K562 (cell line): ENCODE measurements around the gene INHBC. TPM values are rescaled to one million over a fixed set of nuclear protein-coding genes. Genes with fewer than 3 reads are reported as not detected.

ENCODE experiments used
- ATAC-seq: fragments of 200-7000 bp; cut with Tn5 transposase; 3 replicates; pipeline ENCODE4 v1.9.1; 2020; ENCODE audit warnings: moderate library complexity
- BruUV-seq: library from RNA; stranded (reverse); fragments of 400-500 nt; replicated peaks from 2 replicates; lab custom pipeline; 2021; lab: Mats Ljungman, UMichigan
- CTCF ChIA-PET: fragments of 300-600 bp; formaldehyde crosslinking; extraction: SDS; loops from one replicate; lab custom pipeline; 2021; ENCODE audit warnings: low intra/inter-chr PET ratio; lab: Yijun Ruan, JAX
- POLR2A ChIA-PET: fragments of 300-600, 350-650 bp; sonication (Branson Sonifier 250); formaldehyde crosslinking; extraction: SDS; loops from one replicate; lab custom pipeline; 2021; ENCODE audit warnings: antibody characterized with exemption, inconsistent platforms; lab: Yijun Ruan, JAX
- DNase-seq, 4 experiments: peaks; one replicate each; pipeline versions ENCODE4 v3.0.0 to v3.0.0-alpha.2; 2011 to 2018; ENCODE audit warnings: low spot score in 3 of 4, mixed read lengths in 3 of 4; ENCODE audit errors: extremely low read depth in 1 of 4
- FAIRE-seq: peaks from 2 replicates; lab custom pipeline; 2011; peaks lifted over from hg19 to GRCh38; lab: Jason Lieb, UNC
- H2AFZ ChIP-seq: 2 replicates; pipeline ENCODE4 v1.6.0; 2011; ENCODE audit warnings: low read depth, low read length, control low read depth, inconsistent platforms
- H3K27ac ChIP-seq: fragments of 200-600 bp; 3 replicates; pipeline ENCODE4 v1.8.0; 2011; ENCODE audit warnings: low read depth, mild to moderate bottlenecking, control low read depth, inconsistent platforms, low read length, moderate library complexity, mixed read lengths; ENCODE audit errors: extremely low read depth
- H3K27me3 ChIP-seq, 2 experiments: fragments of 300-600 bp in 1 of 2; 2 replicates in 1 of 2; 3 replicates in 1 of 2; pipeline versions ENCODE4 v1.6.0 to v1.8.0; 2011; ENCODE audit warnings: inconsistent platforms in 2 of 2, low read length in 2 of 2, mild to moderate bottlenecking in 1 of 2, mixed read lengths in 1 of 2, moderate library complexity in 1 of 2; ENCODE audit not compliant: control insufficient read depth in 2 of 2, insufficient read depth in 2 of 2
- H3K36me3 ChIP-seq: fragments of 300-600 bp; 3 replicates; pipeline ENCODE4 v1.8.0; 2011; ENCODE audit warnings: mild to moderate bottlenecking, low read length, inconsistent platforms; ENCODE audit not compliant: control insufficient read depth, insufficient read depth
- H3K4me1 ChIP-seq, 2 experiments: fragments of 200-600 bp in 1 of 2; replicated peaks in 1 of 2; 2 replicates in 1 of 2; 3 replicates in 1 of 2; pipeline versions ENCODE4 v1.5.1 to v1.8.0; 2011; ENCODE audit warnings: inconsistent platforms in 2 of 2, low read length in 2 of 2, mild to moderate bottlenecking in 1 of 2, mixed read lengths in 1 of 2, moderate library complexity in 1 of 2; ENCODE audit not compliant: control insufficient read depth in 2 of 2, insufficient read depth in 2 of 2
- H3K4me2 ChIP-seq: 2 replicates; pipeline ENCODE4 v1.6.1; 2011; ENCODE audit warnings: low read length, control low read depth, inconsistent platforms, mixed read lengths; ENCODE audit not compliant: insufficient read depth
- H3K4me3 ChIP-seq: fragments of 200-600 bp; sonication (generic), shearing (Covaris generic); 2 replicates; pipeline ENCODE4 v1.5.1; 2016; ENCODE audit warnings: control low read depth, inconsistent platforms
- H3K79me2 ChIP-seq: fragments of 200-600 bp; 3 replicates; pipeline ENCODE4 v1.8.0; 2011; ENCODE audit warnings: low read length, inconsistent platforms; ENCODE audit not compliant: control insufficient read depth, insufficient read depth
- H3K9ac ChIP-seq, 2 experiments: 2 replicates each; pipeline versions ENCODE4 v1.6.0 to v1.6.1; 2011; ENCODE audit warnings: low read depth in 2 of 2, low read length in 2 of 2, control low read depth in 1 of 2, inconsistent platforms in 1 of 2, mild to moderate bottlenecking in 1 of 2, mixed read lengths in 1 of 2; ENCODE audit not compliant: insufficient read depth in 1 of 2
- H3K9me1 ChIP-seq: one replicate; pipeline ENCODE4 v1.6.0; 2011; ENCODE audit warnings: inconsistent platforms, mild to moderate bottlenecking, low read length, moderate library complexity; ENCODE audit not compliant: control insufficient read depth, insufficient read depth
- H3K9me3 ChIP-seq: replicated peaks from 2 replicates; pipeline ENCODE4 v1.5.1; 2011; ENCODE audit warnings: low read depth, low read length, inconsistent platforms; ENCODE audit not compliant: control insufficient read depth, insufficient read depth
- H4K20me1 ChIP-seq: replicated peaks from 2 replicates; pipeline ENCODE4 v1.6.1; 2011; ENCODE audit warnings: low read length, inconsistent platforms, mixed read lengths; ENCODE audit not compliant: control insufficient read depth, insufficient read depth
- BDP1 ChIP-seq: IDR thresholded peaks from 3 replicates; pipeline ENCODE4 v1.6.1; 2011; ENCODE audit not compliant: insufficient read length, insufficient read depth
- CHD1 ChIP-seq: fragments of 200-600 bp; sonication (generic); IDR thresholded peaks from one replicate; pipeline ENCODE4 v1.6.1; 2012; ENCODE audit warnings: mild to moderate bottlenecking, moderate library complexity, low read length, inconsistent platforms
- EHMT2 ChIP-seq: fragments of 450-650 bp; IDR thresholded peaks from 2 replicates; pipeline ENCODE4 v1.6.1; 2018; ENCODE audit warnings: antibody characterized with exemption
- EP300 ChIP-seq: IDR thresholded peaks from 2 replicates; pipeline ENCODE4 v1.6.1; 2012; ENCODE audit warnings: low read length, improper control_type of control experiment
- ETV6 ChIP-seq, 3 experiments: fragments of 150-350 bp in 1 of 3; sonication (generic) in 1 of 3; formaldehyde crosslinking in 1 of 3; IDR thresholded peaks; 2 replicates each; pipeline versions ENCODE4 v1.6.1 to v1.8.0; 2014 to 2022; ENCODE audit warnings: borderline replicate concordance in 2 of 3, low read depth in 2 of 3, antibody characterized with exemption in 1 of 3, low read length in 1 of 3, mild to moderate bottlenecking in 1 of 3, missing genetic modification reagents in 1 of 3
- KAT7 ChIP-seq: sonication (generic); formaldehyde crosslinking; IDR thresholded peaks from 2 replicates; pipeline ENCODE4 v1.8.0; 2022; ENCODE audit warnings: missing genetic modification reagents, mild to moderate bottlenecking, borderline replicate concordance
- MCM3 ChIP-seq: fragments of 450-650 bp; IDR thresholded peaks from 2 replicates; pipeline ENCODE4 v1.6.1; 2016
- PML ChIP-seq: IDR thresholded peaks from 2 replicates; pipeline ENCODE4 v1.6.1; 2012; ENCODE audit warnings: low read length, inconsistent platforms
- POLR2B ChIP-seq: fragments of 450-650 bp; IDR thresholded peaks from 2 replicates; pipeline ENCODE4 v1.6.1; 2018; ENCODE audit warnings: low read depth; ENCODE audit not compliant: partially characterized antibody
- POLR3A ChIP-seq: IDR thresholded peaks from 2 replicates; pipeline ENCODE4 v1.6.1; 2011; ENCODE audit warnings: borderline replicate concordance, mild to moderate bottlenecking, moderate library complexity; ENCODE audit not compliant: insufficient read length, insufficient read depth; ENCODE audit errors: extremely low read depth
- TEAD1 ChIP-seq, 2 experiments: fragments of 450-650 bp in 1 of 2; sonication (generic) in 1 of 2; formaldehyde crosslinking; IDR thresholded peaks; 2 replicates each; pipeline versions ENCODE4 v1.4.0 to v1.8.0; 2020 to 2022; ENCODE audit warnings: mild to moderate bottlenecking in 2 of 2, missing genetic modification reagents in 1 of 2
- TOE1 ChIP-seq, 2 experiments: fragments of 450-650 bp in 1 of 2; sonication (generic) in 1 of 2; formaldehyde crosslinking in 1 of 2; IDR thresholded peaks; 2 replicates each; pipeline versions ENCODE4 v1.7.1 to v1.8.0; 2016 to 2022; ENCODE audit warnings: borderline replicate concordance in 2 of 2, mild to moderate bottlenecking in 2 of 2, antibody characterized with exemption in 1 of 2, inconsistent platforms in 1 of 2, low read depth in 1 of 2, missing genetic modification reagents in 1 of 2, moderate library complexity in 1 of 2
- ZNF253 ChIP-seq: fragments of 250-450 bp; sonication (Bioruptor Pico); conservative IDR thresholded peaks from 2 replicates; pipeline ENCODE4 v1.6.1; 2021; ENCODE audit warnings: mild to moderate bottlenecking
- ZNF384 ChIP-seq: IDR thresholded peaks from 2 replicates; pipeline ENCODE4 v1.6.1; 2012; ENCODE audit warnings: low read depth, low read length, improper control_type of control experiment
- ZNF644 ChIP-seq: fragments of 200-800 bp; sonication (Bioruptor generic); IDR thresholded peaks from 2 replicates; pipeline ENCODE4 v1.6.1; 2016; ENCODE audit warnings: low read depth, missing genetic modification characterization, missing compliant biosample characterization
- WGBS: fragments of 100-300 bp; shearing (Covaris generic); methylation state at CpG from one replicate; pipeline ENCODE4 v1.1.6; 2016; ENCODE audit warnings: low coverage, mixed read lengths; ENCODE audit not compliant: insufficient coverage; ENCODE audit errors: missing lambda C conversion rate; 5-methylcytosine and 5-hydroxymethylcytosine counted together
- in situ Hi-C: fragments of 300-500 bp; cut with MboI; formaldehyde crosslinking; loops from 4 replicates; pipeline ENCODE4 v1.15.0; 2018; ENCODE audit warnings: inconsistent platforms, mixed read lengths
- intact Hi-C: fragments of 100-400 bp; cut with micrococcal nuclease; formaldehyde crosslinking; loops from 2 replicates; pipeline ENCODE4 v1.14.2; 2022
- polyA plus RNA-seq, 8 experiments: library from polyadenylated mRNA; depleted of rRNA in 4 of 8; stranded (reverse) in 5 of 8; unstranded in 3 of 8; fragments of >200 nt; fragmentation: Nextera tagmentation in 2 of 8; fragmentation: Illumina TruSeq in 1 of 8; extraction: Ambion mirVana in 2 of 8; extraction: Trizol in 1 of 8; gene quantifications; 2 replicates each; pipeline versions ENCODE4 v1.2.1 to v1.2.3, GENCODE V29; 2011 to 2014; ENCODE audit warnings: inconsistent platforms in 1 of 8, missing spikeins in 1 of 8
- total RNA-seq, 7 experiments: library from RNA; depleted of rRNA in 6 of 7; stranded (reverse); fragments of >200 nt in 6 of 7; fragmentation: Illumina TruSeq in 2 of 7; extraction: Trizol in 2 of 7; gene quantifications; 2 replicates each; pipeline versions ENCODE4 v1.2.1 to v1.2.3, GENCODE V29; 2011 to 2021; ENCODE audit warnings: low replicate concordance in 1 of 7
- TF ChIP-seq, protein P1 (sequence below): fragments of 450-650 bp; IDR thresholded peaks from 2 replicates; pipeline ENCODE4 v1.6.1; 2017; ENCODE audit warnings: antibody characterized with exemption
- TF ChIP-seq, protein P2 (sequence below): fragments of 250-450 bp; sonication (Bioruptor Pico); IDR thresholded peaks from 2 replicates; pipeline ENCODE4 v1.8.0; 2022; ENCODE audit warnings: moderate library complexity, mild to moderate bottlenecking, inconsistent platforms

Gene INHBC
- total and polyA plus RNA-seq, 9 of the 15 experiments (the other 6 are each of a cell fraction or from before 2014, with no cell fraction given): 0.07 to 0.24 (median 0.15) TPM; not detected in 4

DNA sequence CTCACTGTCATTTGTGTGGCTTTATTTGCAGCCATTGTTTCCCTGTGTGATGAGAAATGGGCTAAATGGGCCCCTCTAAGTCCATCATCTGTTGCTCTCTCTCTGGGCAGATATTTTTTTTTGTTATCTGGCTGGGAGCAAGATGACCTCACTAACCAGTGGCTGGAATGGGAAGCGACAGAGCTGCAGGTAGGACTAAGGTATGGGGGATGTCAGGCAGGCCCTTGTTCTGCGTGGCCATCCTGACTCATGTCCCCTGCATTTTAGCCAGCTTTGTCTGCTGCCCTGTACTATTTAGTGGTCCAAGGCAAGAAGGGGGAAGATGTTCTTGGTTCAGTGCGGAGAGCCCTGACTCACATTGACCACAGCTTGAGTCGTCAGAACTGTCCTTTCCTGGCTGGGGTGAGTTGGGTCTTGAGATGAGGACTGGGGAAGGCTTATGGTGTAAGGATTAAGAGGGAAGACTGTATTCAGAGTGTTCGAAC is 54.6 kb downstream of the INHBC start:
- in situ Hi-C loops: no loop called here
- TSS peak; percentile 52 for BruUV-seq
- peaks cover 35% of the 10 kb centered on the region for H3K79me2 ChIP-seq

More for the DNA sequence above, 54.6 kb downstream of the INHBC start:
- no peak for TF ChIP-seq EHMT2
- TF ChIP-seq ZNF644 (tag): no peak
- TF ChIP-seq, protein P1, sequence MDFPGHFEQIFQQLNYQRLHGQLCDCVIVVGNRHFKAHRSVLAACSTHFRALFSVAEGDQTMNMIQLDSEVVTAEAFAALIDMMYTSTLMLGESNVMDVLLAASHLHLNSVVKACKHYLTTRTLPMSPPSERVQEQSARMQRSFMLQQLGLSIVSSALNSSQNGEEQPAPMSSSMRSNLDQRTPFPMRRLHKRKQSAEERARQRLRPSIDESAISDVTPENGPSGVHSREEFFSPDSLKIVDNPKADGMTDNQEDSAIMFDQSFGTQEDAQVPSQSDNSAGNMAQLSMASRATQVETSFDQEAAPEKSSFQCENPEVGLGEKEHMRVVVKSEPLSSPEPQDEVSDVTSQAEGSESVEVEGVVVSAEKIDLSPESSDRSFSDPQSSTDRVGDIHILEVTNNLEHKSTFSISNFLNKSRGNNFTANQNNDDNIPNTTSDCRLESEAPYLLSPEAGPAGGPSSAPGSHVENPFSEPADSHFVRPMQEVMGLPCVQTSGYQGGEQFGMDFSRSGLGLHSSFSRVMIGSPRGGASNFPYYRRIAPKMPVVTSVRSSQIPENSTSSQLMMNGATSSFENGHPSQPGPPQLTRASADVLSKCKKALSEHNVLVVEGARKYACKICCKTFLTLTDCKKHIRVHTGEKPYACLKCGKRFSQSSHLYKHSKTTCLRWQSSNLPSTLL: no peak
- TF ChIP-seq KAT7 (CRISPR knock-in tag): peak; percentile 47; the same call in 1 of the 2 replicates
- no peak for TF ChIP-seq PML
- no peak for TF ChIP-seq ETV6 (IDR thresholded peaks at IDR 0.05; ENCODE audit: borderline replicate concordance in 1 of 2, low read depth in 2 of 2, low read length in 1 of 2)
- no peak for TF ChIP-seq ETV6 (CRISPR knock-in tag; IDR thresholded peaks at IDR 0.05; ENCODE audit: borderline replicate concordance)
- TF ChIP-seq MCM3: no peak
- TF ChIP-seq ZNF384: no peak
- no peak for TF ChIP-seq TOE1 (IDR thresholded peaks at IDR 0.05; ENCODE audit: borderline replicate concordance)
- 0 out of 2 replicates have a peak, but pooled peaks have one; percentile 62 for TF ChIP-seq TOE1 (CRISPR knock-in tag; IDR thresholded peaks at IDR 0.05; ENCODE audit: borderline replicate concordance, low read depth)
- TF ChIP-seq, protein P2, sequence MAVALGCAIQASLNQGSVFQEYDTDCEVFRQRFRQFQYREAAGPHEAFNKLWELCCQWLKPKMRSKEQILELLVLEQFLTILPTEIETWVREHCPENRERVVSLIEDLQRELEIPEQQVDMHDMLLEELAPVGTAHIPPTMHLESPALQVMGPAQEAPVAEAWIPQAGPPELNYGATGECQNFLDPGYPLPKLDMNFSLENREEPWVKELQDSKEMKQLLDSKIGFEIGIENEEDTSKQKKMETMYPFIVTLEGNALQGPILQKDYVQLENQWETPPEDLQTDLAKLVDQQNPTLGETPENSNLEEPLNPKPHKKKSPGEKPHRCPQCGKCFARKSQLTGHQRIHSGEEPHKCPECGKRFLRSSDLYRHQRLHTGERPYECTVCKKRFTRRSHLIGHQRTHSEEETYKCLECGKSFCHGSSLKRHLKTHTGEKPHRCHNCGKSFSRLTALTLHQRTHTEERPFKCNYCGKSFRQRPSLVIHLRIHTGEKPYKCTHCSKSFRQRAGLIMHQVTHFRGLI (CRISPR knock-in tag): no peak
- no peak for TF ChIP-seq CHD1
- no peak for TF ChIP-seq BDP1
- no peak for TF ChIP-seq ZNF253
- no peak for TF ChIP-seq POLR2B
- TF ChIP-seq EP300: no peak
- no peak for TF ChIP-seq POLR3A
- TF ChIP-seq TEAD1 (CRISPR knock-in tag; IDR thresholded peaks at IDR 0.05): 0 out of 4 replicates have a peak, but pooled peaks of 1 of the 2 experiments have one; percentile 25
- Histone ChIP-seq H3K27me3 (no peaks in the 10 kb centered on the region), H3K4me2 (peak overlapping the region; percentile 98), H3K4me3 (peak overlapping the region; percentile 83), H3K4me1 (peaks cover 7 to 15% of the 10 kb centered on the region in 2 experiments), H2AFZ (no peak overlapping the region), H3K36me3 (peaks cover 48% of the 10 kb centered on the region), H4K20me1 (0 out of 2 replicates have a peak, but pooled peaks cover 3% of the 10 kb centered on the region), H3K9me3 (no peaks in the 10 kb centered on the region), H3K27ac (peak overlapping the region; percentile 92; the same call in 2 of the 3 replicates), H3K9me1 (peaks cover 3% of the 10 kb centered on the region), H3K9ac (peak overlapping the region; percentile 99; a peak in 3 of 4 replicates)
- intact Hi-C loops: loop anchor here (5.0 kb wide), 1 partner anchor 33 kb away; the partner anchor contains the start of genes DDIT3 and MBD6
- POLR2A ChIA-PET: interaction anchor here (0.6 to 2.1 kb wide), 7 partner anchors 8 to 260 kb away, joined by 3 to 12 read pairs (median 3); no protein-coding TSS in a partner anchor
- 0 out of 3 replicates have a peak, but pooled peaks have one; percentile 1 for ATAC-seq
- CTCF ChIA-PET: no interaction called here
- DNase-seq: no peak
- 54% methylated on average over 5 of the region's 5 CpGs for WGBS
- FAIRE-seq: no peak
